ENCODE results near the gene BAIAP2.

Gene BAIAP2

GRCh38 chr17:81068411-81069134 lies 33.6 kb downstream of the BAIAP2 start:
- TF ChIP-seq CTCF (IDR thresholded peaks at IDR 0.05; ENCODE audit: borderline replicate concordance, control extremely low read depth, extremely low read depth, insufficient read depth, missing control alignments) = no peak
- no peak for DNase-seq (ENCODE audit: low spot score)
- in situ Hi-C loops (cut with MboI; ENCODE audit: low sequenced_read_pairs, unreplicated experiment) = no loop called here

- TF ChIP-seq CTCF (IDR thresholded peaks at IDR 0.05; ENCODE audit: borderline replicate concordance, control extremely low read depth, extremely low read depth, insufficient read depth, missing control alignments) = no peak
Observed at GRCh38 chr17:81069135-81069645, 34.2 kb downstream of the BAIAP2 start.

GRCh38 chr17:81070541-81071246 lies 35.7 kb downstream of the BAIAP2 start:
- DNase-seq (ENCODE audit: low spot score) = no peak
- in situ Hi-C loops (cut with MboI; ENCODE audit: low sequenced_read_pairs, unreplicated experiment) = no loop called here
- TF ChIP-seq CTCF (IDR thresholded peaks at IDR 0.05; ENCODE audit: borderline replicate concordance, control extremely low read depth, extremely low read depth, insufficient read depth, missing control alignments) = no peak

More at GRCh38 chr17:81069135-81069645, 34.2 kb downstream of the BAIAP2 start:
- in situ Hi-C loops (cut with MboI; ENCODE audit: low sequenced_read_pairs, unreplicated experiment) = no loop called here
- no peak for DNase-seq (ENCODE audit: low spot score)

GRCh38 chr17:81071761-81072741 lies 37.1 kb downstream of the BAIAP2 start:
- in situ Hi-C loops (cut with MboI; ENCODE audit: low sequenced_read_pairs, unreplicated experiment) = no loop called here
- DNase-seq (ENCODE audit: low spot score) = no peak
- no peak for TF ChIP-seq CTCF (IDR thresholded peaks at IDR 0.05; ENCODE audit: borderline replicate concordance, control extremely low read depth, extremely low read depth, insufficient read depth, missing control alignments)

- no peak for TF ChIP-seq CTCF (IDR thresholded peaks at IDR 0.05; ENCODE audit: borderline replicate concordance, control extremely low read depth, extremely low read depth, insufficient read depth, missing control alignments)
- in situ Hi-C loops (cut with MboI; ENCODE audit: low sequenced_read_pairs, unreplicated experiment) = no loop called here
- DNase-seq (ENCODE audit: low spot score) = no peak
Observed at GRCh38 chr17:81073967-81074839, 39.3 kb downstream of the BAIAP2 start.

Measured in GM13976 (cell line).